Neuronal stem cell (in vitro differentiated cells): ENCODE results near the gene GGT6.
A peak's percentile ranks its signal among the peaks of the same experiment; 100 is the strongest.

Experiments
- DNase-seq: peaks from one replicate; pipeline ENCODE4 v3.0.0-alpha.2; 2013; ENCODE audit warnings: low spot score
- H2AFZ ChIP-seq: one replicate; pipeline ENCODE4 v1.6.1; 2013; ENCODE audit warnings: mild to moderate bottlenecking, low read length, inconsistent platforms
- H2AK5ac ChIP-seq: 2 replicates; pipeline ENCODE4 v1.6.1; 2013; ENCODE audit warnings: low read depth, mild to moderate bottlenecking, inconsistent platforms, low read length, moderate library complexity, mixed read lengths
- H2BK120ac ChIP-seq: 2 replicates; pipeline ENCODE4 v1.6.1; 2013; ENCODE audit warnings: low read depth, mild to moderate bottlenecking, inconsistent platforms, low read length, moderate library complexity, mixed read lengths
- H2BK12ac ChIP-seq: one replicate; pipeline ENCODE4 v1.6.1; 2013; ENCODE audit warnings: low read length, inconsistent platforms
- H2BK15ac ChIP-seq: 2 replicates; pipeline ENCODE4 v1.6.1; 2013; ENCODE audit warnings: mild to moderate bottlenecking, low read length, inconsistent platforms, mixed read lengths
- H2BK5ac ChIP-seq: one replicate; pipeline ENCODE4 v1.6.1; 2013; ENCODE audit warnings: inconsistent platforms, mild to moderate bottlenecking, low read length, moderate library complexity
- H3K14ac ChIP-seq: one replicate; pipeline ENCODE4 v1.6.1; 2013; ENCODE audit warnings: low read length, inconsistent platforms
- H3K18ac ChIP-seq: 2 replicates; pipeline ENCODE4 v1.6.1; 2013; ENCODE audit warnings: low read length, inconsistent platforms
- H3K23ac ChIP-seq: 2 replicates; pipeline ENCODE4 v1.6.1; 2013; ENCODE audit warnings: low read depth, mild to moderate bottlenecking, mixed read lengths, low read length, inconsistent platforms; ENCODE audit not compliant: poor library complexity
- H3K27ac ChIP-seq: replicated peaks from 3 replicates; pipeline ENCODE4 v1.5.1; 2013; ENCODE audit warnings: low read length, inconsistent platforms
- H3K27me3 ChIP-seq, 3 experiments: 2 replicates each; pipeline ENCODE4 v1.6.1; 2013; ENCODE audit warnings: low read length in 3 of 3, mild to moderate bottlenecking in 2 of 3, inconsistent platforms in 1 of 3, low read depth in 1 of 3, mixed read lengths in 1 of 3, moderate library complexity in 1 of 3; ENCODE audit not compliant: control insufficient read depth in 3 of 3, insufficient read depth in 3 of 3
- H3K36me3 ChIP-seq, 2 donors: replicated peaks in 1 of 2; 2 replicates each; pipeline ENCODE4 v1.6.1; 2013; ENCODE audit warnings: low read length in 2 of 2; ENCODE audit not compliant: control insufficient read depth in 2 of 2, insufficient read depth in 2 of 2
- H3K4ac ChIP-seq: 2 replicates; pipeline ENCODE4 v1.6.1; 2013; ENCODE audit warnings: inconsistent platforms, mild to moderate bottlenecking, low read length, moderate library complexity
- H3K4me1 ChIP-seq, 2 donors: 1 replicate in 1 of 2; 2 replicates in 1 of 2; pipeline ENCODE4 v1.6.1; 2013; ENCODE audit warnings: low read length in 2 of 2, low read depth in 1 of 2; ENCODE audit not compliant: control insufficient read depth in 2 of 2, insufficient read depth in 1 of 2
- H3K4me2 ChIP-seq: one replicate; pipeline ENCODE4 v1.6.1; 2013; ENCODE audit warnings: mild to moderate bottlenecking, low read length, inconsistent platforms; ENCODE audit not compliant: insufficient read depth, poor library complexity, severe bottlenecking
- H3K4me3 ChIP-seq, 2 donors: 2 replicates each; pipeline ENCODE4 v1.5.1; 2013; ENCODE audit warnings: low read length in 2 of 2, mild to moderate bottlenecking in 2 of 2, inconsistent platforms in 1 of 2, moderate library complexity in 1 of 2
- H3K79me1 ChIP-seq: one replicate; pipeline ENCODE4 v1.6.1; 2013; ENCODE audit warnings: low read depth, mild to moderate bottlenecking, inconsistent platforms, low read length, moderate library complexity
- H3K9ac ChIP-seq: one replicate; pipeline ENCODE4 v1.6.1; 2013; ENCODE audit warnings: mild to moderate bottlenecking, low read depth, low read length, inconsistent platforms; ENCODE audit not compliant: poor library complexity
- H3K9me3 ChIP-seq, 2 donors: replicated peaks in 1 of 2; 2 replicates each; pipeline versions ENCODE3 to v1.6.1; 2013; ENCODE audit warnings: low read length in 2 of 2, mild to moderate bottlenecking in 2 of 2, inconsistent platforms in 1 of 2, low read depth in 1 of 2, mixed read lengths in 1 of 2, moderate library complexity in 1 of 2; ENCODE audit not compliant: control insufficient read depth in 2 of 2, insufficient read depth in 1 of 2
- H4K8ac ChIP-seq: one replicate; pipeline ENCODE4 v1.6.1; 2013; ENCODE audit warnings: low read depth, mild to moderate bottlenecking, inconsistent platforms, low read length, moderate library complexity
- H4K91ac ChIP-seq: one replicate; pipeline ENCODE4 v1.6.1; 2013; ENCODE audit warnings: low read length, low read depth, mild to moderate bottlenecking, inconsistent platforms; ENCODE audit not compliant: poor library complexity
- WGBS, 2 donors: extraction: QIAGEN DNeasy Blood & Tissue Kit; methylation state at CpG; one replicate each; pipeline ENCODE4 v1.1.7; 2013; ENCODE audit warnings: missing lambda C conversion rate in 2 of 2, mixed read lengths in 1 of 2; ENCODE audit not compliant: insufficient read length in 2 of 2, insufficient replicate concordance in 1 of 2; ENCODE audit errors: extremely low coverage in 2 of 2; 5-methylcytosine and 5-hydroxymethylcytosine counted together

GGT6 gene

GRCh38 chr17:4565209-4566141 lies 5.1 kb upstream of the GGT6 start:
- no peak overlapping the region for H3K14ac ChIP-seq
- H3K36me3 ChIP-seq: no peaks in the 10 kb centered on the region
- H2BK120ac ChIP-seq: no peak overlapping the region
- no peak overlapping the region for H2BK12ac ChIP-seq
- H3K27me3 ChIP-seq: peaks cover 0 to 15% (median 0%) of the 10 kb centered on the region in 3 experiments
- H3K18ac ChIP-seq: no peak overlapping the region
- peak; percentile 61 for DNase-seq
- peaks cover 0 to 9% of the 10 kb centered on the region in 2 donors for H3K4me1 ChIP-seq
- no peak overlapping the region for H2BK5ac ChIP-seq
- no peak overlapping the region for H4K91ac ChIP-seq
- WGBS, 2 donors: no CpG with 5 or more reads among the region's 16 CpGs
- H3K79me1 ChIP-seq: no peaks in the 10 kb centered on the region
- no peak overlapping the region for H2AK5ac ChIP-seq
- H3K27ac ChIP-seq: no peak overlapping the region
- no peak overlapping the region for H3K4me3 ChIP-seq
- no peak overlapping the region for H3K4me2 ChIP-seq
- H3K9me3 ChIP-seq: no peaks in the 10 kb centered on the region
- no peak overlapping the region for H2BK15ac ChIP-seq
- H3K9ac ChIP-seq: peak overlapping the region; percentile 2
- no peak overlapping the region for H3K4ac ChIP-seq
- no peak overlapping the region for H4K8ac ChIP-seq
- peak overlapping the region; percentile 64 for H2AFZ ChIP-seq
- H3K23ac ChIP-seq: no peak overlapping the region

DNA sequence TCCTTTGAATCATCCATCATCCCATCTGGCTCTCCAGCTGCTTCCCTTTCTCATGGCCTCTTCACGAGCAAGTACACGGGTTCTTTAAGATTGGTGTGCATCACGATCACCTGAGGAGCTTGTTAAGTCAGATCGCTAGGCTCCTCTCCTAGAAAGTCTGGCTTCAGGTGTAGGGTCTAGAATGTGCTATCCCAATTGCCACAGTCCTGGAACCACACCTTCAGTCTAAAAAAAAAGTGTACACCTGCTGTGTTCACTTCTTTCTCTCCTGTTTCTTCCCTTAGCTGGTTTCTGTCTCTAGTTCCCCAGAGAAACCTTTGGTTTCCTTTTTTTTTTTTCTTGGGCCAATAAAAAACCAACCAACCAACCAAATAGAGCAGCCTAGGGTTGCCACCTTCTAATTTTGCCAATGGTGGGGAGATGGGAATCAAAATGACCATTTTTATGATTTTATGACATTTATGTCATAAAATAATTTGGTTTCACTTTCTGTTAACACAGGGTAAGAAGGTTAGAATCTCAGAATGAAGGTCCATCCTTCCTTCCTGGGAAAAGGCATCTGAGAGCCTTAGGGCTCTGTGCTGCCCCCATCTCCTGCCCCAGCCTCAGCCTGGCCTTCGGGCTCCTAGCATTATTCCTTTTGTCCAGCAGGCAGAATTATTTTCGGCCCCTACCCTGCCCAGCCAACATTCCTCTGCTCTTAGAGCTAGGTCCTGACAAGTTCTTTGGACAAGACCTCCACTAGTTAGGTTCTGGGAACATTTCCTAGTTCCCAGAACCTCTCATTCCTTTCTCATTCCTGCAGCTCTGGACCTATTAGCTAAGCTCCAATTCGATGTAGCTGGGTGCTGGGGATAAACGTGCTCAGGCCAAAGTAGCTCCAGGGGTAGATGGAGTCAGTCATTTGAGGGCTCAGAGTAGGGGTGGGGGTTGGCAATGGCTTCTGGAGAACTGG lies 1.9 kb upstream of the GGT6 start:
- Histone ChIP-seq H2AFZ (no peak overlapping the region), H3K27me3 (peaks cover 0 to 16% (median 0%) of the 10 kb centered on the region in 3 experiments), H3K18ac (no peak overlapping the region), H3K4ac (no peak overlapping the region), H2BK5ac (no peak overlapping the region), H3K9me3 (no peaks in the 10 kb centered on the region), H3K36me3 (no peaks in the 10 kb centered on the region), H3K4me1 (peaks cover 3 to 15% of the 10 kb centered on the region in 2 donors), H3K4me3 (no peak overlapping the region), H2BK120ac (no peak overlapping the region), H2BK12ac (no peak overlapping the region), H4K91ac (no peak overlapping the region), H2AK5ac (no peak overlapping the region), H4K8ac (no peak overlapping the region), H3K23ac (no peak overlapping the region), H3K9ac (no peak overlapping the region), H3K14ac (no peak overlapping the region), H2BK15ac (no peak overlapping the region), H3K4me2 (no peak overlapping the region), H3K27ac (no peak overlapping the region), H3K79me1 (no peaks in the 10 kb centered on the region)
- WGBS, 2 donors: no CpG with 5 or more reads among the region's 8 CpGs
- DNase-seq: no peak

DNA sequence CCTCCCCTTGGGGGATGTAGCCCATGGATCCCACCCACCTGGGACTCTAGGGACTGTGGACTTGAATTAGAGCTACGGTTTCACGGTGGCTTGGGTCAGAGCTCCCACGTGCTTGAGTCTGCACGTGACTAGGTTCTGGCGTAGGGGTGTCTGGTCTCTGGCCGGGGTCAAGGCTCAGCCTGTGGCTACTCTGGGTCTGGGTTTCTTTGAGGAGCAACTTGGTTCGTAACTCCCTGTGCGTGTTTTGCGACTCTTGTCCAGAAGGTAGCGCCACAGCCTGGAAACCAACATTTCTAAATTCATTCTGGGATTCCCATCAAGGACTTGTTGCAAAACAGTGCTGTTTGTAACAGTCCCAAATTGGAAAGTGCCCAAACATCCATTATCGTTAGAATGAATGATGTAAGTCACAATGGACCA lies 470 bp upstream of the GGT6 start:
- no peak overlapping the region for H3K4ac ChIP-seq
- no peak overlapping the region for H3K4me3 ChIP-seq
- peak overlapping the region; percentile 21 for H2AK5ac ChIP-seq
- H4K91ac ChIP-seq: no peak overlapping the region
- no peak overlapping the region for H2AFZ ChIP-seq
- H3K4me2 ChIP-seq: no peak overlapping the region
- no peak overlapping the region for H3K23ac ChIP-seq
- no peak for DNase-seq
- H3K9me3 ChIP-seq: no peaks in the 10 kb centered on the region
- peaks cover 0 to 16% (median 0%) of the 10 kb centered on the region in 3 experiments for H3K27me3 ChIP-seq
- no peak overlapping the region for H3K9ac ChIP-seq
- H3K14ac ChIP-seq: no peak overlapping the region
- H3K18ac ChIP-seq: no peak overlapping the region
- no peak overlapping the region for H2BK5ac ChIP-seq
- H2BK15ac ChIP-seq: no peak overlapping the region
- no peak overlapping the region for H2BK12ac ChIP-seq
- no peaks in the 10 kb centered on the region for H3K79me1 ChIP-seq
- H2BK120ac ChIP-seq: no peak overlapping the region
- no peak overlapping the region for H3K27ac ChIP-seq
- WGBS, 2 donors: no CpG with 5 or more reads among the region's 11 CpGs
- no peak overlapping the region for H4K8ac ChIP-seq
- H3K36me3 ChIP-seq: no peaks in the 10 kb centered on the region
- peaks cover 7 to 22% of the 10 kb centered on the region in 2 donors for H3K4me1 ChIP-seq
